ENCODE measurements around the gene TCAIM.

DNA sequence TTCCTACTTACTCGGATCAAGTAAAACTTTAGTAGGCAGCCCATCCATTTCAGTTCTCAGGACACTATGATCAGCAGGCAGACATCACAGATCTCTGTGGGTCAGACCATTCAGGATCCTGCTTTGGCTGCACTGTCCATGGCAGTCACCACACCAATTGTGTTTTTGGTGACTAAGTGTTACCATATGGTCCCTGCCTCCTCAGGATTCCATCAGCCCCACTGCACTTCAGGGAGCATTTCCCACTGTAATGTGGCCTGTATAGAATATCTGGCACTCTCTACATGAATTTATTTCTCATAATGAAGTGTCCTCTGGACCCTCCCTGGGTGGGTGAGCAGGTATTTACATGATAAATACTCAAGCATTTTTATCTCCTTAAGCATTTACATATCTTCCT, 97.6 kb downstream of the TCAIM start:
- TF ChIP-seq, protein P1, sequence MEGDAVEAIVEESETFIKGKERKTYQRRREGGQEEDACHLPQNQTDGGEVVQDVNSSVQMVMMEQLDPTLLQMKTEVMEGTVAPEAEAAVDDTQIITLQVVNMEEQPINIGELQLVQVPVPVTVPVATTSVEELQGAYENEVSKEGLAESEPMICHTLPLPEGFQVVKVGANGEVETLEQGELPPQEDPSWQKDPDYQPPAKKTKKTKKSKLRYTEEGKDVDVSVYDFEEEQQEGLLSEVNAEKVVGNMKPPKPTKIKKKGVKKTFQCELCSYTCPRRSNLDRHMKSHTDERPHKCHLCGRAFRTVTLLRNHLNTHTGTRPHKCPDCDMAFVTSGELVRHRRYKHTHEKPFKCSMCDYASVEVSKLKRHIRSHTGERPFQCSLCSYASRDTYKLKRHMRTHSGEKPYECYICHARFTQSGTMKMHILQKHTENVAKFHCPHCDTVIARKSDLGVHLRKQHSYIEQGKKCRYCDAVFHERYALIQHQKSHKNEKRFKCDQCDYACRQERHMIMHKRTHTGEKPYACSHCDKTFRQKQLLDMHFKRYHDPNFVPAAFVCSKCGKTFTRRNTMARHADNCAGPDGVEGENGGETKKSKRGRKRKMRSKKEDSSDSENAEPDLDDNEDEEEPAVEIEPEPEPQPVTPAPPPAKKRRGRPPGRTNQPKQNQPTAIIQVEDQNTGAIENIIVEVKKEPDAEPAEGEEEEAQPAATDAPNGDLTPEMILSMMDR (IDR thresholded peaks at IDR 0.05; ENCODE audit: borderline replicate concordance, extremely low read depth, low read length, poor library complexity, severe bottlenecking) = no peak
- TF ChIP-seq EZH2 (IDR thresholded peaks at IDR 0.05; ENCODE audit: borderline replicate concordance, low read depth, low read length, severe bottlenecking) = no peak
